Thyroid gland (tissue), 4 donors: Measurements from ENCODE around the gene VSX2. TPM values are rescaled to one million over a fixed set of nuclear protein-coding genes. Genes with fewer than 3 reads are reported as not detected.

Experiments
- DNase-seq, 2 donors: peaks; one replicate each; pipeline ENCODE4 v3.0.0-alpha.2; 2019
- H3K27ac ChIP-seq, 3 donors: fragments of 200-600 bp; sonication (generic); 1 replicate in 2 of 3; 2 replicates in 1 of 3; pipeline ENCODE4 v1.5.1; 2016 to 2019; ENCODE audit warnings: mild to moderate bottlenecking in 1 of 3, moderate library complexity in 1 of 3
- H3K27me3 ChIP-seq: fragments of 200-600 bp; sonication (generic); one replicate; pipeline ENCODE4 v1.5.1; 2019
- H3K36me3 ChIP-seq, 2 donors: fragments of 200-600 bp; sonication (generic); one replicate each; pipeline ENCODE4 v1.5.1; 2016 to 2019
- H3K4me1 ChIP-seq, 2 donors: fragments of 200-600 bp; sonication (generic); one replicate each; pipeline ENCODE4 v1.5.1; 2017 to 2019
- H3K4me3 ChIP-seq, 3 donors: fragments of 200-600 bp; sonication (generic); replicated peaks in 1 of 3; 1 replicate in 2 of 3; 2 replicates in 1 of 3; pipeline ENCODE4 v1.5.1; 2016; ENCODE audit warnings: mild to moderate bottlenecking in 1 of 3
- H3K9me3 ChIP-seq: fragments of 200-600 bp; sonication (generic); one replicate; pipeline ENCODE4 v1.5.1; 2017
- POLR2A ChIP-seq, 2 donors: fragments of 450-650 bp; IDR thresholded peaks; one replicate each; pipeline ENCODE4 v1.6.1; 2017; ENCODE audit warnings: antibody characterized with exemption in 2 of 2, mild to moderate bottlenecking in 2 of 2, moderate library complexity in 1 of 2
- WGBS, 2 donors: methylation state at CpG; one replicate each; pipeline ENCODE4 v1.1.5; 2017; 5-methylcytosine and 5-hydroxymethylcytosine counted together
- intact Hi-C: fragments of 100-400 bp; cut with DNase I; formaldehyde crosslinking; loops from one replicate; pipeline ENCODE4 v1.15.1; 2023
- total RNA-seq, 4 donors: library from RNA; depleted of rRNA; stranded (reverse); fragments of >200 nt; gene quantifications; one replicate each; pipeline ENCODE4 v1.2.3, GENCODE V29; 2016
- TF ChIP-seq, protein P1 (sequence below), 6 experiments: fragments of 200-600 bp in 3 of 6; fragments of 450-650 bp in 3 of 6; sonication (generic) in 3 of 6; IDR thresholded peaks; one replicate each; pipeline ENCODE4 v1.5.1; 2016 to 2019; ENCODE audit warnings: antibody characterized with exemption in 6 of 6, mild to moderate bottlenecking in 2 of 6, inconsistent platforms in 1 of 6, moderate library complexity in 1 of 6

VSX2 gene
- total RNA-seq, 4 donors from 2014 or later: not detected

DNA sequence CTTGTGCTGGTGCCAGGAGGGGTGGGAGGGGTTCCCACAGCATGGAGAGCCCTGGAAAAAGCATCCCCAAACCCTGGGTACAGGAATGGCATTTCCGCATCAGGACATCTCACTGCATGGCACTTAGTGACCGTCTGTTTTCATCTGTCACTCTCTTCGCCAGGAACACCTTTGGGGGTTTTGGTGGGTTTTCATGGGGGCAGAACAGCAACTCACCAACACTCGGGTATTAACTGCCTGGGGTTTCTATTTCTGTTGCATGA is 3.5 kb downstream of the VSX2 start:
- intact Hi-C loops: no loop called here
- no peak overlapping the region for H3K27ac ChIP-seq
- peaks cover 56% of the 10 kb centered on the region for H3K27me3 ChIP-seq
- no peak overlapping the region for H3K4me3 ChIP-seq
- WGBS, 2 donors: 28 to 36% methylated on average over 4 of the region's 4 CpGs
- H3K9me3 ChIP-seq: no peaks in the 10 kb centered on the region
- TF ChIP-seq POLR2A (IDR thresholded peaks at IDR 0.05): no peak
- peaks cover 25 to 29% of the 10 kb centered on the region in 2 donors for H3K4me1 ChIP-seq
- DNase-seq: no peak
- H3K36me3 ChIP-seq: no peaks in the 10 kb centered on the region

DNA sequence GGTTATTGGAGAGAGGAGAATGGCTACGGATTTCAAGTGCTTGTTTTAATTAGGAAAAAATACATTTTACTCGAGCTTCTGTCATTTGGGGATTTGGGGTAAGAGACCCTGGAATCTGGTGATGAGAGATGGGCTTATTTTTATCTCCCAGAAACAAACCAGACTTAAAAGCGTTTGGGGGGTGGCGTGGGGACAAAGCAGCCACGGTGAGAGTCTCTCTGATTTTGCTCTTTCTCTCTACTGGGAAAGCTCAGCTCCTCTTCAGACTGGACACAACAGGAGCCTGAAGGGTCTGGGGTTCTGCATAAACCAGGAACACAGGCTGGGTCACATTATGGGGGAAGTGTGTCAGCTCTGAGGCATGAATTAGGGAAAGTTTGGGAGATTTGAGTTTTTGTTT is 3.8 kb downstream of the VSX2 start:
- TF ChIP-seq, protein P1, sequence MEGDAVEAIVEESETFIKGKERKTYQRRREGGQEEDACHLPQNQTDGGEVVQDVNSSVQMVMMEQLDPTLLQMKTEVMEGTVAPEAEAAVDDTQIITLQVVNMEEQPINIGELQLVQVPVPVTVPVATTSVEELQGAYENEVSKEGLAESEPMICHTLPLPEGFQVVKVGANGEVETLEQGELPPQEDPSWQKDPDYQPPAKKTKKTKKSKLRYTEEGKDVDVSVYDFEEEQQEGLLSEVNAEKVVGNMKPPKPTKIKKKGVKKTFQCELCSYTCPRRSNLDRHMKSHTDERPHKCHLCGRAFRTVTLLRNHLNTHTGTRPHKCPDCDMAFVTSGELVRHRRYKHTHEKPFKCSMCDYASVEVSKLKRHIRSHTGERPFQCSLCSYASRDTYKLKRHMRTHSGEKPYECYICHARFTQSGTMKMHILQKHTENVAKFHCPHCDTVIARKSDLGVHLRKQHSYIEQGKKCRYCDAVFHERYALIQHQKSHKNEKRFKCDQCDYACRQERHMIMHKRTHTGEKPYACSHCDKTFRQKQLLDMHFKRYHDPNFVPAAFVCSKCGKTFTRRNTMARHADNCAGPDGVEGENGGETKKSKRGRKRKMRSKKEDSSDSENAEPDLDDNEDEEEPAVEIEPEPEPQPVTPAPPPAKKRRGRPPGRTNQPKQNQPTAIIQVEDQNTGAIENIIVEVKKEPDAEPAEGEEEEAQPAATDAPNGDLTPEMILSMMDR (IDR thresholded peaks at IDR 0.05): no peak
- TF ChIP-seq POLR2A (IDR thresholded peaks at IDR 0.05): no peak
- 18 to 22% methylated on average over 5 of the region's 5 CpGs for WGBS, 2 donors
- H3K36me3 ChIP-seq: no peaks in the 10 kb centered on the region

DNA sequence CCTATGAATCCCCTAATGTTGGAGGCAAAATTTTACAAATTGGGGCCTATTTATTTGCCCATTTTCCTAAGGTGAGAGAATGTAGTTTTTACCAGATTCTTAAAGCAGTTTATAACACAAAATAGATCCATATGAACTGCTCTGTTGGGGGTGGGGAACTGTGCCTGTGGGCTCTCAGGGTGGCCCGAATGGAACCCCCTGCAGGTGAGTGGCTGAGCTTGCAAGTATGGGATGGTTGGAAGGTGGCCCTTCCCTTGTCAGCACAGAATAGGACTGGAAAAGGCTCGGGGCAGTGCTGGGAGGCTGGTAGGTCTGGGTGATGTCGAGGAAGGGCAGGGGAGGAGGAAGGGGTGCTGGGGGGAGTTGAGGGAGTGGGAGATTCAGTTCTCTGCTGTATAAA is 4.9 kb downstream of the VSX2 start:
- WGBS, 2 donors: 21 to 38% methylated on average over 3 of the region's 3 CpGs
- H3K9me3 ChIP-seq: no peaks in the 10 kb centered on the region
- TF ChIP-seq, protein P1 (IDR thresholded peaks at IDR 0.05): no peak
- no peak for TF ChIP-seq POLR2A (IDR thresholded peaks at IDR 0.05)
- H3K36me3 ChIP-seq: no peaks in the 10 kb centered on the region
- intact Hi-C loops: no loop called here
- H3K27ac ChIP-seq: no peak overlapping the region
- DNase-seq: no peak
- no peak overlapping the region for H3K4me3 ChIP-seq
- H3K4me1 ChIP-seq: peaks cover 25 to 29% of the 10 kb centered on the region in 2 donors
- peaks cover 53% of the 10 kb centered on the region for H3K27me3 ChIP-seq

More for the DNA sequence above, 3.8 kb downstream of the VSX2 start:
- no peak overlapping the region for H3K4me3 ChIP-seq
- no peaks in the 10 kb centered on the region for H3K9me3 ChIP-seq
- intact Hi-C loops: no loop called here
- peaks cover 25 to 29% of the 10 kb centered on the region in 2 donors for H3K4me1 ChIP-seq
- DNase-seq: no peak
- H3K27ac ChIP-seq: no peak overlapping the region
- peaks cover 56% of the 10 kb centered on the region for H3K27me3 ChIP-seq

DNA sequence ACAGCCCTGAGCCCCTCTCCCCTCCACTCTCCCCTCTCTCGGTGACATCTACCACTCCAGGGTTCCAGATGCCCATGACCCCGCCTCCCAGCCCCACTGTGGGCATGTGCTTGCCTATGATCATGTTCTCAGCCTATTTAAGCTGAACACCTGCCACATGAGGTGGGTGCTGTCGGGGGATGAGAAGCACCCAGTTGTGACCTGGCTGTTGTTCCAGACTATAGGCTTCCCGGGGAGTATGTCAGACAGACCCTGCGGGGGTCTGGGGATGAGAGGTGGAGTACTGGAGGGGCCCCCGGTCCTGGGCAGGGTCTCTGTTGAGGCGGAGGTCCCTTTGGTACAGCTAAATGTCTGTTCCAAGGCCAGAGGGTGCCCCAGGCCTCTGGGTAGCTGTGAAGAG is 6.0 kb downstream of the VSX2 start:
- no peaks in the 10 kb centered on the region for H3K9me3 ChIP-seq
- H3K4me1 ChIP-seq: peaks cover 15 to 19% of the 10 kb centered on the region in 2 donors
- H3K27me3 ChIP-seq: peaks cover 41% of the 10 kb centered on the region
- intact Hi-C loops: no loop called here
- DNase-seq: no peak
- no peak overlapping the region for H3K4me3 ChIP-seq
- WGBS, 2 donors: 57 to 74% methylated on average over 4 to 5 of the region's 7 CpGs
- H3K27ac ChIP-seq: no peak overlapping the region
- H3K36me3 ChIP-seq: no peaks in the 10 kb centered on the region
- no peak for TF ChIP-seq POLR2A (IDR thresholded peaks at IDR 0.05)
- TF ChIP-seq, protein P1 (IDR thresholded peaks at IDR 0.05): no peak

DNA sequence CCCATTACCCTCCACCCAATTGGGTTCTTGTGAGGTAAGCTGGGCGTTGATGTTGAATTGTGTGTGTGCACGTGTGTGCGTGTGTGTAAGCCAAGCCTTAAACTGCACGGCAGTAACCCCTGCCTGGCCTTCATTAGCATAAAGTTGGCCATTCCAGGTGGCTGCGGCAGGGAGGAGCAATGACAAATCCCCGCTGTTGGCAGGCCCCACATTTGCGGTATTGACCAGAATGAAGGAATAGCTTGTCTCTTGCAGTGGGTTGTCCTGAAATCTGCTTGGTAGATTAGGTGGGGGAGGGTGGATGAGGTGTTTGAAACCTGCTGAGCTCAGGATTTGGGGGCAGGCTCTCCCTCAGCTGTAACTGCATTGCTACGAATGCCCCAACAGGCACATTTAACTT is 7.3 kb downstream of the VSX2 start:
- Histone ChIP-seq H3K27ac (no peak overlapping the region), H3K4me3 (no peak overlapping the region), H3K9me3 (no peaks in the 10 kb centered on the region), H3K36me3 (no peaks in the 10 kb centered on the region), H3K27me3 (peaks cover 30% of the 10 kb centered on the region), H3K4me1 (peaks cover 3 to 7% of the 10 kb centered on the region in 2 donors)
- DNase-seq: no peak
- intact Hi-C loops: no loop called here
- TF ChIP-seq POLR2A (IDR thresholded peaks at IDR 0.05): no peak
- TF ChIP-seq, protein P1 (IDR thresholded peaks at IDR 0.05): no peak
- 74 to 78% methylated on average over 8 of the region's 8 CpGs for WGBS, 2 donors

DNA sequence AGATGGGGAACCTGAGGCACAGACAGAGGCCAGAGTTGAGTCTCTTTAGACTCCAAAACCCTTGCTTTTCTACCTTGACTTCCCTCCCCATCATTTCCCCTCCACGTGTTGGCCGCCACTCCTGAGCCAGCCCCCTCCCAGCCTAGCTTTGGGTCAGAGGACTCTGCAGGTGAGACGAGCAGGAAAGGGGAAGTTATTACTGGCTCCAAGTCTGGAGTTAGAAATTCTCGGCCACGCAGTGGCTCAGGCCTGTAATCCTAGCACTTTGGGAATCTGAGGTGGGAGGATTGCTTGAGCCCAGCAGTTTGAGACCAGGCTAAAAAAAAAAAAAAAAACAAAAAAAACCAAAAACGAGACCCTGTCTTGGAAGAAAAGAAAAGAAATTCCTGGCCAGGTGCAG is 8.8 kb downstream of the VSX2 start:
- H3K36me3 ChIP-seq: no peaks in the 10 kb centered on the region
- H3K4me3 ChIP-seq: no peak overlapping the region
- WGBS, 2 donors: 54 to 55% methylated on average over 6 of the region's 6 CpGs
- H3K4me1 ChIP-seq: no peaks in the 10 kb centered on the region
- no peaks in the 10 kb centered on the region for H3K9me3 ChIP-seq
- intact Hi-C loops: no loop called here
- TF ChIP-seq, protein P1 (IDR thresholded peaks at IDR 0.05): no peak
- TF ChIP-seq POLR2A (IDR thresholded peaks at IDR 0.05): no peak
- peaks cover 15% of the 10 kb centered on the region for H3K27me3 ChIP-seq
- DNase-seq: no peak
- H3K27ac ChIP-seq: no peak overlapping the region
